ENCODE data around the gene ZNF683. TPM values are rescaled to one million over a fixed set of nuclear protein-coding genes. Genes with fewer than 3 reads are reported as not detected.

Gene ZNF683
- total RNA-seq, 1 donor from 2014 or later = not detected

Other genes starting within 250 kb of the ZNF683 start
- not detected in 2 replicates for gene FAM110D, start 213.7 kb downstream of the ZNF683 start, total RNA-seq
- gene C1orf232, start 203.8 kb downstream of the ZNF683 start, total RNA-seq = not detected in 2 replicates
- 25.6 and 27.8 TPM in 2 replicates for gene ZNF593, start 202.8 kb downstream of the ZNF683 start, total RNA-seq
- not detected in 2 replicates for gene ZNF593OS, start 200.9 kb downstream of the ZNF683 start, total RNA-seq
- 0.36 and 0.62 TPM in 2 replicates for gene CNKSR1, start 195.3 kb downstream of the ZNF683 start, total RNA-seq
- not detected in 2 replicates for gene CATSPER4, start 182.1 kb downstream of the ZNF683 start, total RNA-seq
- gene CEP85, start 138.6 kb downstream of the ZNF683 start, total RNA-seq = 13.0 and 22.6 TPM in 2 replicates
- 49.0 and 51.4 TPM in 2 replicates for gene SH3BGRL3, start 92.7 kb downstream of the ZNF683 start, total RNA-seq
- 4.2 and 4.5 TPM in 2 replicates for gene UBXN11, start 66.1 kb downstream of the ZNF683 start, total RNA-seq
- gene CD52, start 54.8 kb downstream of the ZNF683 start, total RNA-seq = not detected in 2 replicates
- not detected in 2 replicates for gene CRYBG2, start 18.6 kb downstream of the ZNF683 start, total RNA-seq
- gene LIN28A, start 38.1 kb upstream of the ZNF683 start, total RNA-seq = not detected in 2 replicates
- 51.6 and 55.3 TPM in 2 replicates for gene DHDDS, start 59.6 kb upstream of the ZNF683 start, total RNA-seq
- 250 and 254 TPM in 2 replicates for gene HMGN2, start 99.7 kb upstream of the ZNF683 start, total RNA-seq
- 1.4 and 7.2 TPM in 2 replicates for gene RPS6KA1, start 157.0 kb upstream of the ZNF683 start, total RNA-seq

Measured in myocyte (in vitro differentiated cells).